IMR-90 (cell line): ENCODE results near the gene NTSR1. TPM values are rescaled to one million over a fixed set of nuclear protein-coding genes. Genes with fewer than 3 reads are reported as not detected.
A peak's percentile ranks its signal among the peaks of the same experiment; 100 is the strongest.

ENCODE experiments used
- ATAC-seq: fragments of 200-7000 bp; cut with Tn5 transposase; 2 replicates; pipeline ENCODE4 v1.9.1; 2020; ENCODE audit warnings: low read depth, mild to moderate bottlenecking, moderate library complexity
- BruUV-seq: library from RNA; stranded (reverse); fragments of 400-500 nt; replicated peaks from 2 replicates; lab custom pipeline; 2021; lab: Mats Ljungman, UMichigan
- CTCF ChIA-PET: fragments of 300-600 bp; formaldehyde crosslinking; extraction: SDS; loops from one replicate; lab custom pipeline; 2021; ENCODE audit warnings: antibody characterized with exemption; lab: Yijun Ruan, JAX
- POLR2A ChIA-PET: fragments of 300-600 bp; sonication (Branson Sonifier 250); formaldehyde crosslinking; loops from one replicate; lab custom pipeline; 2022; ENCODE audit warnings: antibody characterized with exemption; ENCODE audit not compliant: unreplicated experiment; lab: Charles Lee
- DNase-seq: peaks from one replicate; pipeline ENCODE4 v3.0.0; 2013
- H2AFZ ChIP-seq: replicated peaks from 2 replicates; pipeline ENCODE3; 2013; ENCODE audit warnings: low read length, mild to moderate bottlenecking; ENCODE audit not compliant: poor library complexity
- H2AK5ac ChIP-seq: 2 replicates; pipeline ENCODE4 v1.6.1; 2013; ENCODE audit warnings: low read depth, low read length, inconsistent platforms
- H2AK9ac ChIP-seq: replicated peaks from 2 replicates; pipeline ENCODE3; 2013; ENCODE audit warnings: mild to moderate bottlenecking, low read depth, low read length, moderate library complexity; ENCODE audit not compliant: poor library complexity
- H2BK120ac ChIP-seq: 2 replicates; pipeline ENCODE4 v1.6.1; 2013; ENCODE audit warnings: low read depth, low read length, inconsistent platforms
- H2BK15ac ChIP-seq: 3 replicates; pipeline ENCODE4 v1.6.1; 2013; ENCODE audit warnings: low read depth, low read length, inconsistent platforms
- H2BK20ac ChIP-seq: 2 replicates; pipeline ENCODE4 v1.6.1; 2013; ENCODE audit warnings: low read depth, mild to moderate bottlenecking, inconsistent platforms, low read length, moderate library complexity
- H2BK5ac ChIP-seq: 2 replicates; pipeline ENCODE4 v1.6.1; 2013; ENCODE audit warnings: mild to moderate bottlenecking, low read depth, low read length, inconsistent platforms; ENCODE audit not compliant: poor library complexity, severe bottlenecking
- H3K14ac ChIP-seq: replicated peaks from 2 replicates; pipeline ENCODE4 v1.6.1; 2013; ENCODE audit warnings: low read depth, low read length, inconsistent platforms
- H3K18ac ChIP-seq: 2 replicates; pipeline ENCODE4 v1.6.1; 2013; ENCODE audit warnings: low read depth, low read length, control low read depth
- H3K23ac ChIP-seq: 2 replicates; pipeline ENCODE4 v1.6.1; 2013; ENCODE audit warnings: low read depth, low read length, inconsistent platforms
- H3K27ac ChIP-seq: 2 replicates; pipeline ENCODE4 v1.5.1; 2013; ENCODE audit warnings: mild to moderate bottlenecking, control low read depth, low read length; ENCODE audit not compliant: insufficient read depth
- H3K27me3 ChIP-seq: 2 replicates; pipeline ENCODE4 v1.6.1; 2013; ENCODE audit warnings: low read length; ENCODE audit not compliant: control insufficient read depth, insufficient read depth
- H3K36me3 ChIP-seq: 2 replicates; pipeline ENCODE4 v1.6.1; 2013; ENCODE audit warnings: low read length, mixed read lengths; ENCODE audit not compliant: control insufficient read depth, insufficient read depth
- H3K4ac ChIP-seq: 2 replicates; pipeline ENCODE4 v1.6.1; 2013; ENCODE audit warnings: low read depth, low read length, inconsistent platforms
- H3K4me1 ChIP-seq: 2 replicates; pipeline ENCODE4 v1.6.1; 2013; ENCODE audit warnings: low read length, mixed read lengths; ENCODE audit not compliant: control insufficient read depth, insufficient read depth
- H3K4me2 ChIP-seq: 2 replicates; pipeline ENCODE4 v1.6.1; 2013; ENCODE audit warnings: low read depth, mild to moderate bottlenecking, control low read depth, low read length, moderate library complexity
- H3K4me3 ChIP-seq: 2 replicates; pipeline ENCODE4 v1.5.1; 2013; ENCODE audit warnings: low read depth, mild to moderate bottlenecking, control low read depth, low read length, moderate library complexity; ENCODE audit not compliant: insufficient read depth
- H3K56ac ChIP-seq: 2 replicates; pipeline ENCODE4 v1.6.1; 2013; ENCODE audit warnings: low read length, inconsistent platforms; ENCODE audit not compliant: insufficient read depth; ENCODE audit errors: extremely low read depth
- H3K79me1 ChIP-seq, 2 experiments: 2 replicates each; pipeline ENCODE4 v1.6.1; 2013; ENCODE audit warnings: low read length in 2 of 2, inconsistent platforms in 1 of 2, low read depth in 1 of 2
- H3K9ac ChIP-seq: 2 replicates; pipeline ENCODE4 v1.6.1; 2013; ENCODE audit warnings: low read depth, low read length, control low read depth
- H3K9me1 ChIP-seq: 2 replicates; pipeline ENCODE4 v1.6.1; 2013; ENCODE audit warnings: low read length, inconsistent platforms; ENCODE audit not compliant: insufficient read depth
- H3K9me3 ChIP-seq: 2 replicates; pipeline ENCODE4 v1.6.1; 2013; ENCODE audit warnings: low read length; ENCODE audit not compliant: control insufficient read depth, insufficient read depth
- H4K20me1 ChIP-seq: 2 replicates; pipeline ENCODE4 v1.6.1; 2013; ENCODE audit warnings: low read length, inconsistent platforms; ENCODE audit not compliant: insufficient read depth
- H4K5ac ChIP-seq: 2 replicates; pipeline ENCODE4 v1.6.1; 2013; ENCODE audit warnings: mild to moderate bottlenecking, low read depth, low read length, control low read depth
- H4K8ac ChIP-seq, 2 experiments: 2 replicates each; pipeline ENCODE4 v1.6.1; 2013; ENCODE audit warnings: low read depth in 2 of 2, low read length in 2 of 2, control low read depth in 1 of 2, inconsistent platforms in 1 of 2
- H4K91ac ChIP-seq: 2 replicates; pipeline ENCODE4 v1.6.1; 2013; ENCODE audit warnings: low read depth, low read length, inconsistent platforms; ENCODE audit not compliant: insufficient read depth
- CEBPB ChIP-seq: IDR thresholded peaks from 2 replicates; pipeline ENCODE4 v1.6.1; 2012; ENCODE audit warnings: low read depth, low read length, improper control_type of control experiment
- CHD1 ChIP-seq: IDR thresholded peaks from 2 replicates; pipeline ENCODE4 v1.6.1; 2012; ENCODE audit warnings: low read depth, low read length, improper control_type of control experiment
- CTCF ChIP-seq: conservative IDR thresholded peaks from 2 replicates; pipeline ENCODE4 v1.5.1; 2012; ENCODE audit warnings: mild to moderate bottlenecking, low read depth, low read length, improper control_type of control experiment
- ELK1 ChIP-seq: fragments of 150-350 bp; IDR thresholded peaks from 2 replicates; pipeline ENCODE4 v1.6.1; 2016; ENCODE audit warnings: low read depth, mild to moderate bottlenecking, low read length, moderate library complexity, borderline replicate concordance
- FOS ChIP-seq: fragments of 150-350 bp; IDR thresholded peaks from 2 replicates; pipeline ENCODE4 v1.6.1; 2016; ENCODE audit warnings: low read depth, low read length
- MAFK ChIP-seq: IDR thresholded peaks from 2 replicates; pipeline ENCODE4 v1.6.1; 2012; ENCODE audit warnings: low read depth, low read length, improper control_type of control experiment
- MAZ ChIP-seq: IDR thresholded peaks from 2 replicates; pipeline ENCODE4 v1.6.1; 2012; ENCODE audit warnings: low read depth, mild to moderate bottlenecking, low read length, improper control_type of control experiment, moderate library complexity, borderline replicate concordance
- NFE2L2 ChIP-seq: fragments of 150-350 bp; IDR thresholded peaks from 2 replicates; pipeline ENCODE4 v1.6.1; 2016; ENCODE audit warnings: low read depth, mild to moderate bottlenecking, low read length
- POLR2A ChIP-seq: IDR thresholded peaks from 2 replicates; pipeline ENCODE4 v1.6.1; 2012; ENCODE audit warnings: mild to moderate bottlenecking, low read depth, low read length
- RAD21 ChIP-seq: IDR thresholded peaks from 2 replicates; pipeline ENCODE4 v1.6.1; 2012; ENCODE audit warnings: low read length, improper control_type of control experiment
- RCOR1 ChIP-seq: IDR thresholded peaks from 2 replicates; pipeline ENCODE4 v1.6.1; 2012; ENCODE audit warnings: mild to moderate bottlenecking, low read length, improper control_type of control experiment; ENCODE audit not compliant: insufficient replicate concordance
- WGBS, 2 experiments: methylation state at CpG; one replicate each; pipeline versions ENCODE4 v1.1.5 to v1.1.7; 2013; ENCODE audit warnings: missing lambda C conversion rate in 2 of 2; ENCODE audit not compliant: insufficient read length in 1 of 2; ENCODE audit errors: extremely low coverage in 2 of 2; 5-methylcytosine and 5-hydroxymethylcytosine counted together
- dilution Hi-C: fragments of 300-500 bp; cut with HindIII; formaldehyde crosslinking; loops from one replicate; pipeline ENCODE4 v1.14.3; 2018; ENCODE audit warnings: low sequenced_read_pairs; ENCODE audit not compliant: unreplicated experiment
- in situ Hi-C: fragments of 300-500 bp; cut with MboI; formaldehyde crosslinking; loops from 3 replicates; pipeline ENCODE4 v1.14.3; 2019; ENCODE audit warnings: low sequenced_read_pairs, inconsistent platforms, mixed read lengths
- intact Hi-C: fragments of 100-400 bp; cut with micrococcal nuclease; formaldehyde crosslinking; loops from 2 replicates; pipeline ENCODE4 v1.10.0; 2022
- polyA plus RNA-seq, 3 experiments: library from polyadenylated mRNA; depleted of rRNA; stranded (reverse); fragments of >200 nt; gene quantifications; 2 replicates each; pipeline ENCODE4 v1.2.3, GENCODE V29; 2012; ENCODE audit warnings: low replicate concordance in 1 of 3
- total RNA-seq: library from RNA; depleted of rRNA; stranded (reverse); fragments of >200 nt; gene quantifications from 2 replicates; pipeline ENCODE4 v1.2.3, GENCODE V29; 2012

The NTSR1 gene
- total and polyA plus RNA-seq, 2 of the 4 experiments (the other 2 are of a cell fraction), result 0.54 to 1.8 TPM

- Histone ChIP-seq H3K27me3 (peaks cover 5% of the 10 kb centered on the region; the same call in 1 of the 2 replicates), H3K4ac (no peak overlapping the region), H2AK9ac (no peak overlapping the region), H4K8ac (no peak overlapping the region), H3K9ac (no peak overlapping the region), H3K4me3 (no peak overlapping the region), H3K56ac (no peak overlapping the region), H4K91ac (no peak overlapping the region), H3K18ac (no peak overlapping the region), H2AFZ (peak overlapping the region; percentile 43), H3K36me3 (no peaks in the 10 kb centered on the region), H3K14ac (no peak overlapping the region), H3K23ac (no peak overlapping the region), H3K4me2 (no peak overlapping the region), H4K5ac (no peak overlapping the region), H3K4me1 (peaks cover 2% of the 10 kb centered on the region; the same call in 1 of the 2 replicates), H3K79me1 (no peaks in the 10 kb centered on the region), H3K9me3 (peaks cover 2% of the 10 kb centered on the region; the same call in 1 of the 2 replicates), H2BK5ac (no peak overlapping the region), H3K27ac (no peak overlapping the region), H2BK20ac (no peak overlapping the region), H4K20me1 (no peaks in the 10 kb centered on the region), H2AK5ac (no peak overlapping the region), H2BK120ac (no peak overlapping the region), H2BK15ac (no peak overlapping the region), H3K9me1 (no peaks in the 10 kb centered on the region)
- ChIA-PET POLR2A (no interaction called here), CTCF (no interaction called here)
- dilution Hi-C loops, result no loop called here
- TF ChIP-seq RCOR1, result no peak
- no peak for TF ChIP-seq CHD1
- no peak for TF ChIP-seq MAZ
- TF ChIP-seq MAFK, result no peak
- no peak for TF ChIP-seq CEBPB
- TF ChIP-seq RAD21, result no peak
- no peak for TF ChIP-seq POLR2A
- no peak for TF ChIP-seq CTCF
- TF ChIP-seq ELK1, result no peak
- TF ChIP-seq NFE2L2, result no peak
- TF ChIP-seq FOS, result no peak
- no peak for ATAC-seq
- no peak for DNase-seq
- intact Hi-C loops, result no loop called here
- in situ Hi-C loops, result no loop called here
- no TSS peak for BruUV-seq
- 100% methylated on average over 4 of the region's 20 CpGs; no CpG with 5 or more reads in 1 of the 2 experiments for WGBS, 2 experiments
These were observed 51.4 kb downstream of the NTSR1 start for GRCh38 chr20:62759981-62760431.
